Neural progenitor cell (in vitro differentiated cells): ENCODE data around the gene IQUB. TPM values are rescaled to one million over a fixed set of nuclear protein-coding genes. Genes with fewer than 3 reads are reported as not detected.
"Not testable (repeated sequence)": the region's sequence is repeated elsewhere in the genome, so short reads cannot be mapped to it uniquely, and the experiment has no call there.

Experiments
- DNase-seq: peaks from one replicate; pipeline ENCODE4 v3.0.0-alpha.2; 2016; ENCODE audit warnings: low spot score
- H2AFZ ChIP-seq: fragments of 200-600 bp; sonication (generic); replicated peaks from 2 replicates; pipeline ENCODE4 v1.6.1; 2016; ENCODE audit warnings: antibody characterized with exemption
- H3F3A ChIP-seq: fragments of 200-600 bp; sonication (generic); 2 replicates; pipeline ENCODE4 v1.6.1; 2016; ENCODE audit warnings: antibody characterized with exemption, low read depth
- H3K27ac ChIP-seq: fragments of 200-600 bp; sonication (generic); 2 replicates; pipeline ENCODE4 v1.5.1; 2016; ENCODE audit warnings: mild to moderate bottlenecking
- H3K27me3 ChIP-seq: fragments of 200-600 bp; sonication (generic); 2 replicates; pipeline ENCODE4 v1.6.1; 2016; ENCODE audit warnings: mild to moderate bottlenecking, moderate library complexity
- H3K36me3 ChIP-seq: fragments of 200-600 bp; sonication (generic); 2 replicates; pipeline ENCODE4 v1.5.1; 2016
- H3K4me1 ChIP-seq: fragments of 200-600 bp; sonication (generic); 2 replicates; pipeline ENCODE4 v1.6.1; 2016; ENCODE audit warnings: mixed run types
- H3K4me2 ChIP-seq: fragments of 200-600 bp; sonication (generic); 2 replicates; pipeline ENCODE4 v1.6.1; 2016
- H3K4me3 ChIP-seq: fragments of 200-600 bp; sonication (generic); 2 replicates; pipeline ENCODE4 v1.5.1; 2016
- H3K79me2 ChIP-seq: fragments of 200-600 bp; sonication (generic); 2 replicates; pipeline ENCODE4 v1.6.1; 2016; ENCODE audit warnings: low read depth
- H3K9ac ChIP-seq: fragments of 200-600 bp; sonication (generic); 2 replicates; pipeline ENCODE4 v1.6.1; 2016
- H3K9me3 ChIP-seq: fragments of 200-600 bp; sonication (generic); 2 replicates; pipeline ENCODE4 v1.5.1; 2016; ENCODE audit warnings: low read depth
- H4K20me1 ChIP-seq: fragments of 200-600 bp; sonication (generic); 2 replicates; pipeline ENCODE4 v1.6.1; 2016; ENCODE audit warnings: low read depth
- H3K27ac Mint-ChIP-seq: 3 replicates; pipeline ENCODE4 v1.8.0; 2021; ENCODE audit warnings: mixed read lengths
- H3K27me3 Mint-ChIP-seq: 2 replicates; pipeline ENCODE4 v1.8.0; 2022; ENCODE audit warnings: low read depth, mild to moderate bottlenecking, inconsistent platforms, moderate library complexity, mixed read lengths; ENCODE audit not compliant: insufficient read depth
- H3K36me3 Mint-ChIP-seq: 3 replicates; pipeline ENCODE4 v1.8.0; 2021; ENCODE audit warnings: mixed read lengths
- H3K4me1 Mint-ChIP-seq: 3 replicates; pipeline ENCODE4 v1.8.0; 2021; ENCODE audit warnings: mixed read lengths
- H3K4me3 Mint-ChIP-seq: 3 replicates; pipeline ENCODE4 v1.8.0; 2021; ENCODE audit warnings: mild to moderate bottlenecking, moderate library complexity, mixed read lengths
- H3K9me3 Mint-ChIP-seq: 3 replicates; pipeline ENCODE4 v1.8.0; 2020; ENCODE audit warnings: mixed read lengths
- EZH2 ChIP-seq: fragments of 200-600 bp; sonication (generic); IDR thresholded peaks from 2 replicates; pipeline ENCODE4 v1.6.1; 2017; ENCODE audit warnings: antibody characterized with exemption, mild to moderate bottlenecking, moderate library complexity
- EZH2phosphoT487 ChIP-seq: fragments of 200-600 bp; sonication (generic); IDR thresholded peaks from 2 replicates; pipeline ENCODE4 v1.6.1; 2017; ENCODE audit warnings: antibody characterized with exemption
- total RNA-seq: library from RNA; depleted of rRNA; stranded (reverse); fragments of >200 nt; gene quantifications from 2 replicates; pipeline ENCODE4 v1.2.3, GENCODE V29; 2015; ENCODE audit warnings: low replicate concordance
- TF ChIP-seq, protein P1 (sequence below): fragments of 200-600 bp; sonication (generic); IDR thresholded peaks from 2 replicates; pipeline ENCODE4 v1.5.1; 2017; ENCODE audit warnings: antibody characterized with exemption, mild to moderate bottlenecking

IQUB gene
- total RNA-seq, 1 donor from 2014 or later, result 0.58 TPM

GRCh38 chr7:123485187-123485586, 49.2 kb downstream of the IQUB start:
- H3K4me3 Mint-ChIP-seq, result no peak overlapping the region
- H3K4me2 ChIP-seq, result no peak overlapping the region
- H3K4me1 ChIP-seq, result no peaks in the 10 kb centered on the region
- H4K20me1 ChIP-seq, result no peaks in the 10 kb centered on the region
- H3K27ac Mint-ChIP-seq, result no peak overlapping the region
- no peaks in the 10 kb centered on the region for H3K79me2 ChIP-seq
- no peaks in the 10 kb centered on the region for H3K27me3 ChIP-seq
- no peak for DNase-seq
- H3K9me3 Mint-ChIP-seq, result no peaks in the 10 kb centered on the region
- no peak overlapping the region for H2AFZ ChIP-seq
- TF ChIP-seq, protein P1, sequence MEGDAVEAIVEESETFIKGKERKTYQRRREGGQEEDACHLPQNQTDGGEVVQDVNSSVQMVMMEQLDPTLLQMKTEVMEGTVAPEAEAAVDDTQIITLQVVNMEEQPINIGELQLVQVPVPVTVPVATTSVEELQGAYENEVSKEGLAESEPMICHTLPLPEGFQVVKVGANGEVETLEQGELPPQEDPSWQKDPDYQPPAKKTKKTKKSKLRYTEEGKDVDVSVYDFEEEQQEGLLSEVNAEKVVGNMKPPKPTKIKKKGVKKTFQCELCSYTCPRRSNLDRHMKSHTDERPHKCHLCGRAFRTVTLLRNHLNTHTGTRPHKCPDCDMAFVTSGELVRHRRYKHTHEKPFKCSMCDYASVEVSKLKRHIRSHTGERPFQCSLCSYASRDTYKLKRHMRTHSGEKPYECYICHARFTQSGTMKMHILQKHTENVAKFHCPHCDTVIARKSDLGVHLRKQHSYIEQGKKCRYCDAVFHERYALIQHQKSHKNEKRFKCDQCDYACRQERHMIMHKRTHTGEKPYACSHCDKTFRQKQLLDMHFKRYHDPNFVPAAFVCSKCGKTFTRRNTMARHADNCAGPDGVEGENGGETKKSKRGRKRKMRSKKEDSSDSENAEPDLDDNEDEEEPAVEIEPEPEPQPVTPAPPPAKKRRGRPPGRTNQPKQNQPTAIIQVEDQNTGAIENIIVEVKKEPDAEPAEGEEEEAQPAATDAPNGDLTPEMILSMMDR, result no peak
- TF ChIP-seq EZH2 (no peak), EZH2phosphoT487 (no peak)
- H3K9ac ChIP-seq, result no peak overlapping the region
- no peak overlapping the region for H3K27ac ChIP-seq
- peaks cover 2% of the 10 kb centered on the region for H3K27me3 Mint-ChIP-seq
- no peaks in the 10 kb centered on the region for H3K4me1 Mint-ChIP-seq
- no peak overlapping the region for H3K4me3 ChIP-seq
- H3K36me3 Mint-ChIP-seq, result peaks cover 3% of the 10 kb centered on the region
- no peaks in the 10 kb centered on the region for H3F3A ChIP-seq
- H3K36me3 ChIP-seq, result no peaks in the 10 kb centered on the region
- H3K9me3 ChIP-seq, result no peaks in the 10 kb centered on the region

GRCh38 chr7:123484199-123484598, 50.2 kb downstream of the IQUB start:
- Histone ChIP-seq H3K27me3 (no peaks in the 10 kb centered on the region), H2AFZ (no peak overlapping the region), H3K4me2 (no peak overlapping the region), H3K79me2 (no peaks in the 10 kb centered on the region), H3K4me3 (no peak overlapping the region), H3F3A (no peaks in the 10 kb centered on the region), H3K4me1 (no peaks in the 10 kb centered on the region), H3K36me3 (no peaks in the 10 kb centered on the region), H3K27ac (no peak overlapping the region), H3K9ac (no peak overlapping the region), H4K20me1 (no peaks in the 10 kb centered on the region), H3K9me3 (no peaks in the 10 kb centered on the region)
- Mint-ChIP-seq H3K9me3 (no peaks in the 10 kb centered on the region), H3K27me3 (peaks cover 2% of the 10 kb centered on the region), H3K36me3 (no peaks in the 10 kb centered on the region), H3K4me1 (no peaks in the 10 kb centered on the region), H3K4me3 (no peak overlapping the region), H3K27ac (no peak overlapping the region)
- TF ChIP-seq, protein P1, result no peak
- TF ChIP-seq EZH2, result no peak
- no peak for TF ChIP-seq EZH2phosphoT487
- DNase-seq, result no peak

GRCh38 chr7:123480107-123480506, 54.3 kb downstream of the IQUB start:
- no peaks in the 10 kb centered on the region for H4K20me1 ChIP-seq
- peaks cover 8% of the 10 kb centered on the region for H3K9me3 Mint-ChIP-seq
- no peak overlapping the region for H3K9ac ChIP-seq
- no peaks in the 10 kb centered on the region for H3K9me3 ChIP-seq
- H3K4me3 ChIP-seq, result no peak overlapping the region
- H3K4me1 ChIP-seq, result no peaks in the 10 kb centered on the region
- no peaks in the 10 kb centered on the region for H3F3A ChIP-seq
- no peaks in the 10 kb centered on the region for H3K27me3 ChIP-seq
- no peaks in the 10 kb centered on the region for H3K4me1 Mint-ChIP-seq
- H3K36me3 Mint-ChIP-seq, result peaks cover 5% of the 10 kb centered on the region
- H3K4me2 ChIP-seq, result no peak overlapping the region
- no peaks in the 10 kb centered on the region for H3K36me3 ChIP-seq
- H3K79me2 ChIP-seq, result no peaks in the 10 kb centered on the region
- DNase-seq, result no peak
- H3K27me3 Mint-ChIP-seq, result no peaks in the 10 kb centered on the region
- H3K27ac ChIP-seq, result no peak overlapping the region
- no peak overlapping the region for H3K4me3 Mint-ChIP-seq
- TF ChIP-seq EZH2phosphoT487 (no peak), EZH2 (no peak)
- TF ChIP-seq, protein P1, result no peak
- no peak overlapping the region for H3K27ac Mint-ChIP-seq
- H2AFZ ChIP-seq, result no peak overlapping the region

- H3K9ac ChIP-seq, H3K4me3 ChIP-seq, DNase-seq, H3K27ac ChIP-seq, H3K4me1 Mint-ChIP-seq, H3K9me3 ChIP-seq, H3F3A ChIP-seq, H3K36me3 Mint-ChIP-seq, H3K27ac Mint-ChIP-seq, H3K4me3 Mint-ChIP-seq, H3K27me3 Mint-ChIP-seq, H3K36me3 ChIP-seq, H3K27me3 ChIP-seq, H3K4me2 ChIP-seq, H3K79me2 ChIP-seq, H2AFZ ChIP-seq, H4K20me1 ChIP-seq, H3K9me3 Mint-ChIP-seq, H3K4me1 ChIP-seq: not testable (repeated sequence)
Measured at GRCh38 chr7:123478056-123478455, 56.3 kb downstream of the IQUB start.
